ENCODE results near the gene NGEF.

Gene NGEF

DNA sequence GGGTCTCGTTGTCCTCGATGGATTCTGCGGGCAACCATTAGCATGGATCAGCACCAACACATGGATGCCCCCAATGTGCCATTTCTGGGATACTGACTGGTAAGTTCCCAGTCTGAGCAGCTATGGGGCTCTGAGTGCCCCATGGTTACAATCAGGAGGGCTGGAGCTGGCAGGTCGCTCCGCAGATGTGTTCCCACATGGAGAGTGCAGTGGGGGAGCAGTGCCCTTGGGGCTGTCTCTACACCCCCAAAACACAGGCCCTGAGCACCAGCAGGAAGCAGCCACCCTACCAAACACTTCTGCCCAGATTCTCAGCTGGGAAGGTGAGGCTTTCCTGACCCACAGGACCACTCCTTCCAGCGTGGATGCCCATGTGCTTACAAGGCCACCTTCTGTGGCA lies 8.0 kb downstream of the NGEF start:
- FAIRE-seq (no peak), DNase-seq (ENCODE audit: insufficient read length, low spot score) (no peak)
- TF ChIP-seq, protein P1, sequence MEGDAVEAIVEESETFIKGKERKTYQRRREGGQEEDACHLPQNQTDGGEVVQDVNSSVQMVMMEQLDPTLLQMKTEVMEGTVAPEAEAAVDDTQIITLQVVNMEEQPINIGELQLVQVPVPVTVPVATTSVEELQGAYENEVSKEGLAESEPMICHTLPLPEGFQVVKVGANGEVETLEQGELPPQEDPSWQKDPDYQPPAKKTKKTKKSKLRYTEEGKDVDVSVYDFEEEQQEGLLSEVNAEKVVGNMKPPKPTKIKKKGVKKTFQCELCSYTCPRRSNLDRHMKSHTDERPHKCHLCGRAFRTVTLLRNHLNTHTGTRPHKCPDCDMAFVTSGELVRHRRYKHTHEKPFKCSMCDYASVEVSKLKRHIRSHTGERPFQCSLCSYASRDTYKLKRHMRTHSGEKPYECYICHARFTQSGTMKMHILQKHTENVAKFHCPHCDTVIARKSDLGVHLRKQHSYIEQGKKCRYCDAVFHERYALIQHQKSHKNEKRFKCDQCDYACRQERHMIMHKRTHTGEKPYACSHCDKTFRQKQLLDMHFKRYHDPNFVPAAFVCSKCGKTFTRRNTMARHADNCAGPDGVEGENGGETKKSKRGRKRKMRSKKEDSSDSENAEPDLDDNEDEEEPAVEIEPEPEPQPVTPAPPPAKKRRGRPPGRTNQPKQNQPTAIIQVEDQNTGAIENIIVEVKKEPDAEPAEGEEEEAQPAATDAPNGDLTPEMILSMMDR (IDR thresholded peaks at IDR 0.05; ENCODE audit: insufficient read depth, missing control alignments): no peak

DNA sequence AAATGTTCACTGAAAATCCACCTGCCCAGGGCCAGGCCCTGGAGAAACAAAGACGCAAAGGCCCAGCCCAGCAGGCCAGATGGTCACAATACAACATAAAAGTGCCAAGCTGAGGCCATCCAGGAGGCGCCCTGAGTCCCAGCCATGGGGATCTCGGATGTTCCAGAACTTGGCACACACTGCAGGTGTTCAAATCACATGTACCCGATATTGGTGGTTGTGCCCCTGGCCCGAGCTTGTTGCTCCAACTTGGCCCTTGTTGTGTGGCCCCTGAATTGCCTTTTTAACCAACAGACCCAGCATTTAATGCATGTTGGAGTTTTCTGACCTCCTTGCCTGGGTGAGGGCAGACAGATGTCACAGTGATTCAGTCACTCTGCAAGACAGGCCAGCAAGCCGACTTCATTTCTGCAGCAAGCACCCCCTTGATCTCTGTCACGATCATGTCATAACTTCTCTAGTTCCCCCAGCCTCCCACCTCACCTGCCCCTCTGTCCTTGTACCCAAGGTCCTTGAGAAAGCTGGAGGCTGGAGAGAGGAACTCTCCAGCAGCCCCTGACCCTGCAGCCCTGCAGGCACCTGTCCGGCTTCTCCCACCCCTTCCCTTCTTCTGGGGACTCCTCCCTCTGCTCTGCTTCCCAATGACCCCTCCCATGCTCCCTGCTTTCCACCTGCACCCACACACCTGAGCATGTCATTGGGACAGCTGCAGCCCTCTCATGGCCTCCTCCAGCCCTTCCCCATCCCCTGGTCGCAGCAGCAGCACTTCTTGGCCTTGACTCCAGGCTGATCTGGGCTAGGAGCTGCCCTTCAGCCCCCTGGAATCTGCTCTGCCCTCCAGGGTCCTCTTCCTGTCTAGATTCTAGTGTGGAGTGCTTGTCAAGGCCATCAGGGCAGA lies 9.1 kb downstream of the NGEF start:
- no peak for FAIRE-seq
- no peak for DNase-seq (ENCODE audit: insufficient read length, low spot score)
- TF ChIP-seq, protein P1 (IDR thresholded peaks at IDR 0.05; ENCODE audit: insufficient read depth, missing control alignments): no peak

- TF ChIP-seq, protein P1 (IDR thresholded peaks at IDR 0.05; ENCODE audit: insufficient read depth, missing control alignments): no peak
- FAIRE-seq: no peak
Measured at GRCh38 chr2:233002829-233003657, 10.0 kb downstream of the NGEF start.

GRCh38 chr2:233000886-233001750 lies 11.9 kb downstream of the NGEF start:
- TF ChIP-seq, protein P1 (IDR thresholded peaks at IDR 0.05; ENCODE audit: insufficient read depth, missing control alignments): no peak
- FAIRE-seq (no peak), DNase-seq (ENCODE audit: insufficient read length, low spot score) (no peak)

More at GRCh38 chr2:233002829-233003657, 10.0 kb downstream of the NGEF start:
- no peak for DNase-seq (ENCODE audit: insufficient read length, low spot score)

- TF ChIP-seq, protein P1 (IDR thresholded peaks at IDR 0.05; ENCODE audit: insufficient read depth, missing control alignments): no peak
- no peak for DNase-seq (ENCODE audit: insufficient read length, low spot score)
- no peak for FAIRE-seq
Measured at GRCh38 chr2:232999354-232999753, 13.7 kb downstream of the NGEF start.

- TF ChIP-seq, protein P1 (IDR thresholded peaks at IDR 0.05; ENCODE audit: insufficient read depth, missing control alignments): no peak
- DNase-seq (ENCODE audit: insufficient read length, low spot score) (no peak), FAIRE-seq (no peak)
Measured at GRCh38 chr2:232998666-232998985, 14.4 kb downstream of the NGEF start.

Measured in D721Med (cell line).